ENCODE measurements around the gene PRTFDC1.

DNA sequence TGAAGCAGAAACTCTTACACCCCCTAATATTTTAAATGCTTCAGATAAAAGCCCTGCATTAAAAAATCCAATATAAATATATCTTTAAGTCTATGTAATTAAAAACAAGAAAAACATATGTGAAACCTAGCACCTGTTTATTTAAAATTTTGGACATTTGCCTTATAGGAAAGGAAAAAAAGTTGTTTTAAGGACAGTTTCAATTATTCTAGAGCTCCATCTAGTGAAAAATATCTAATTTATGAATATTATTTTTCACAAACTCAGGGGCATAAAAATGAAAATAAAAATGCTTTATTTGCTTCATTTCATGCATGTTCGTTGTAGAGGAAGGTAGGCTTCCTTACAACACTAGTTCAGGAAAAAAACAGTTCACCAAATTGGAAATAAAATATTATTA is 37.5 kb upstream of the PRTFDC1 start:
- TF ChIP-seq, protein P1, sequence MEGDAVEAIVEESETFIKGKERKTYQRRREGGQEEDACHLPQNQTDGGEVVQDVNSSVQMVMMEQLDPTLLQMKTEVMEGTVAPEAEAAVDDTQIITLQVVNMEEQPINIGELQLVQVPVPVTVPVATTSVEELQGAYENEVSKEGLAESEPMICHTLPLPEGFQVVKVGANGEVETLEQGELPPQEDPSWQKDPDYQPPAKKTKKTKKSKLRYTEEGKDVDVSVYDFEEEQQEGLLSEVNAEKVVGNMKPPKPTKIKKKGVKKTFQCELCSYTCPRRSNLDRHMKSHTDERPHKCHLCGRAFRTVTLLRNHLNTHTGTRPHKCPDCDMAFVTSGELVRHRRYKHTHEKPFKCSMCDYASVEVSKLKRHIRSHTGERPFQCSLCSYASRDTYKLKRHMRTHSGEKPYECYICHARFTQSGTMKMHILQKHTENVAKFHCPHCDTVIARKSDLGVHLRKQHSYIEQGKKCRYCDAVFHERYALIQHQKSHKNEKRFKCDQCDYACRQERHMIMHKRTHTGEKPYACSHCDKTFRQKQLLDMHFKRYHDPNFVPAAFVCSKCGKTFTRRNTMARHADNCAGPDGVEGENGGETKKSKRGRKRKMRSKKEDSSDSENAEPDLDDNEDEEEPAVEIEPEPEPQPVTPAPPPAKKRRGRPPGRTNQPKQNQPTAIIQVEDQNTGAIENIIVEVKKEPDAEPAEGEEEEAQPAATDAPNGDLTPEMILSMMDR (IDR thresholded peaks at IDR 0.05; ENCODE audit: insufficient read depth, low read length), result no peak
- no peak for TF ChIP-seq POLR2AphosphoS5 (IDR thresholded peaks at IDR 0.05; ENCODE audit: low read depth)
- TF ChIP-seq GABPA (IDR thresholded peaks at IDR 0.05; ENCODE audit: low read depth), result no peak
- TF ChIP-seq, protein P2, sequence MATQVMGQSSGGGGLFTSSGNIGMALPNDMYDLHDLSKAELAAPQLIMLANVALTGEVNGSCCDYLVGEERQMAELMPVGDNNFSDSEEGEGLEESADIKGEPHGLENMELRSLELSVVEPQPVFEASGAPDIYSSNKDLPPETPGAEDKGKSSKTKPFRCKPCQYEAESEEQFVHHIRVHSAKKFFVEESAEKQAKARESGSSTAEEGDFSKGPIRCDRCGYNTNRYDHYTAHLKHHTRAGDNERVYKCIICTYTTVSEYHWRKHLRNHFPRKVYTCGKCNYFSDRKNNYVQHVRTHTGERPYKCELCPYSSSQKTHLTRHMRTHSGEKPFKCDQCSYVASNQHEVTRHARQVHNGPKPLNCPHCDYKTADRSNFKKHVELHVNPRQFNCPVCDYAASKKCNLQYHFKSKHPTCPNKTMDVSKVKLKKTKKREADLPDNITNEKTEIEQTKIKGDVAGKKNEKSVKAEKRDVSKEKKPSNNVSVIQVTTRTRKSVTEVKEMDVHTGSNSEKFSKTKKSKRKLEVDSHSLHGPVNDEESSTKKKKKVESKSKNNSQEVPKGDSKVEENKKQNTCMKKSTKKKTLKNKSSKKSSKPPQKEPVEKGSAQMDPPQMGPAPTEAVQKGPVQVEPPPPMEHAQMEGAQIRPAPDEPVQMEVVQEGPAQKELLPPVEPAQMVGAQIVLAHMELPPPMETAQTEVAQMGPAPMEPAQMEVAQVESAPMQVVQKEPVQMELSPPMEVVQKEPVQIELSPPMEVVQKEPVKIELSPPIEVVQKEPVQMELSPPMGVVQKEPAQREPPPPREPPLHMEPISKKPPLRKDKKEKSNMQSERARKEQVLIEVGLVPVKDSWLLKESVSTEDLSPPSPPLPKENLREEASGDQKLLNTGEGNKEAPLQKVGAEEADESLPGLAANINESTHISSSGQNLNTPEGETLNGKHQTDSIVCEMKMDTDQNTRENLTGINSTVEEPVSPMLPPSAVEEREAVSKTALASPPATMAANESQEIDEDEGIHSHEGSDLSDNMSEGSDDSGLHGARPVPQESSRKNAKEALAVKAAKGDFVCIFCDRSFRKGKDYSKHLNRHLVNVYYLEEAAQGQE (IDR thresholded peaks at IDR 0.05; ENCODE audit: insufficient replicate concordance, low read depth), result no peak
